VCaP (cell line): ENCODE results near the gene ZBTB26.

Experiments used
- H3K27ac ChIP-seq: fragments of 450-650 bp; 2 replicates; pipeline ENCODE4 v1.5.1; 2017
- TF ChIP-seq, protein P1 (sequence below): fragments of 450-650 bp; conservative IDR thresholded peaks from 2 replicates; pipeline ENCODE4 v1.5.1; 2017; ENCODE audit warnings: mild to moderate bottlenecking, moderate library complexity

ZBTB26 gene, protein sequence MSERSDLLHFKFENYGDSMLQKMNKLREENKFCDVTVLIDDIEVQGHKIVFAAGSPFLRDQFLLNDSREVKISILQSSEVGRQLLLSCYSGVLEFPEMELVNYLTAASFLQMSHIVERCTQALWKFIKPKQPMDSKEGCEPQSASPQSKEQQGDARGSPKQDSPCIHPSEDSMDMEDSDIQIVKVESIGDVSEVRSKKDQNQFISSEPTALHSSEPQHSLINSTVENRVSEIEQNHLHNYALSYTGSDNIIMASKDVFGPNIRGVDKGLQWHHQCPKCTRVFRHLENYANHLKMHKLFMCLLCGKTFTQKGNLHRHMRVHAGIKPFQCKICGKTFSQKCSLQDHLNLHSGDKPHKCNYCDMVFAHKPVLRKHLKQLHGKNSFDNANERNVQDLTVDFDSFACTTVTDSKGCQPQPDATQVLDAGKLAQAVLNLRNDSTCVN

DNA sequence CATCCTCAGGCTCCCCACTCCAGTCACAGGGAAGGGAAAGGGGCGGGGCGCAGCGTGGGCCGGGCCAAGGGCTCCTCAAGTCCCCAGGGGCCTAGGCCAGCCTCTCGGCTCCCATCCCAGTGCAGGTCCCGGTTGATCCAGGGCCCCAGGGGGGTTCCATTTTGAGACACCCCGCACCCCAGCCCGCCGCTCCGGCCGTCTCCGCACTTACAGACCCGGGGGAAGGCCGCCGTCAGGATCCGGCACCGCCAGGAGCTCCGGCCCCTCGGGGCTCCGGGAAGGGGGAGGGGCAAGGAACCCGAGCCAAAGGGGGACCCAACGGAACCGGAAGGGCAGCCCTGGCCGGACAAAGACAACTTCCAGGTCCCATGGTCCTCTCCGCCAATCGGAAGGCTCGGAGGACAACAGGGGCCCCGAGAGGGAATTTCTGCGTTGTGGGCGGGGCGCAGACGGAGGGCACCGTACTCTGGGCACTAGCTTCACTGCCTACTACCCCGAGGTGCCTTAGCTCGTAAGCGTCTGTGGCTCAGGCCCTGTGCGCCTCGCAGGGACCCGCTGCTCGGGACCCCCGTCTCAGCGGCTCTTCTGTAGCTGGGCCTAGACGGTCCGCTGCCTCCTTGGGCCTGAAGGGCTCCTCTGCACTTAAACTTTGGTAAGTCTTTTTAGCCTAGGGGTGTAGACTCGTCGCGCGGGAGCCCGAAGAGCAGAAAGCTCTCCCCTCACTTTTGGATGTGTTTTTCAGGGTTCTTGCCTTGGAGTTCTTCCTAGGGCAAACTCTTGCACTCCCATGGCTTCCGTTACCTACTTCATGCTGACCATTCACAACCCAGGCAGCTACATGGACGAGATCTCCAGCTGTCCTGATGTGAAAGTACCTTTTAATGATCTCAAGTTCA is at the start of gene ZBTB26:
Gene ZBTB26, minus strand, starts transcription at position 287 of the 896 bp plus-strand sequence. CDS start 11,578 bp downstream, outside the sequence.
- H3K27ac ChIP-seq: peak within 1 kb of the TSS; percentile 92
- TF ChIP-seq, protein P1, sequence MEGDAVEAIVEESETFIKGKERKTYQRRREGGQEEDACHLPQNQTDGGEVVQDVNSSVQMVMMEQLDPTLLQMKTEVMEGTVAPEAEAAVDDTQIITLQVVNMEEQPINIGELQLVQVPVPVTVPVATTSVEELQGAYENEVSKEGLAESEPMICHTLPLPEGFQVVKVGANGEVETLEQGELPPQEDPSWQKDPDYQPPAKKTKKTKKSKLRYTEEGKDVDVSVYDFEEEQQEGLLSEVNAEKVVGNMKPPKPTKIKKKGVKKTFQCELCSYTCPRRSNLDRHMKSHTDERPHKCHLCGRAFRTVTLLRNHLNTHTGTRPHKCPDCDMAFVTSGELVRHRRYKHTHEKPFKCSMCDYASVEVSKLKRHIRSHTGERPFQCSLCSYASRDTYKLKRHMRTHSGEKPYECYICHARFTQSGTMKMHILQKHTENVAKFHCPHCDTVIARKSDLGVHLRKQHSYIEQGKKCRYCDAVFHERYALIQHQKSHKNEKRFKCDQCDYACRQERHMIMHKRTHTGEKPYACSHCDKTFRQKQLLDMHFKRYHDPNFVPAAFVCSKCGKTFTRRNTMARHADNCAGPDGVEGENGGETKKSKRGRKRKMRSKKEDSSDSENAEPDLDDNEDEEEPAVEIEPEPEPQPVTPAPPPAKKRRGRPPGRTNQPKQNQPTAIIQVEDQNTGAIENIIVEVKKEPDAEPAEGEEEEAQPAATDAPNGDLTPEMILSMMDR: no peak

DNA sequence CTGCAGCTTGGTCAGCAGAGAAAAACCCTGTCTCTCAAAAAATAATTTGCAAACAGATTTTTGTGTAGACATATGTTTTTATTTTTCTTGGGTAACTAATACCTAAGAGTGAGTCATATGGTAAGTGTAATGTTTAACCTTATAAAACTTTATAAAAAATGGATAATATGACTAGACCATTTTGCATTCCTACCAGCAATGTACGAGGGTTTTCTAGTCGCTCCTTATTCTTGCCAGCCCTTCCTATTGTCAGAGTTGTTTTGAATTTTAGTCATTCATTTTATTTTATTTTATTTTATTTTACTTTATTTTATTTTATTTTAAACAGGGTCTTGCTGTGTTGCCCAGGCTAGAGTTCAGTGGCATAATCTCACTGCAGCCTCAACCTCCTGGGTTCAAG is 47.3 kb upstream of the ZBTB26 start:
- no peak overlapping the region for H3K27ac ChIP-seq
- TF ChIP-seq, protein P1: no peak

DNA sequence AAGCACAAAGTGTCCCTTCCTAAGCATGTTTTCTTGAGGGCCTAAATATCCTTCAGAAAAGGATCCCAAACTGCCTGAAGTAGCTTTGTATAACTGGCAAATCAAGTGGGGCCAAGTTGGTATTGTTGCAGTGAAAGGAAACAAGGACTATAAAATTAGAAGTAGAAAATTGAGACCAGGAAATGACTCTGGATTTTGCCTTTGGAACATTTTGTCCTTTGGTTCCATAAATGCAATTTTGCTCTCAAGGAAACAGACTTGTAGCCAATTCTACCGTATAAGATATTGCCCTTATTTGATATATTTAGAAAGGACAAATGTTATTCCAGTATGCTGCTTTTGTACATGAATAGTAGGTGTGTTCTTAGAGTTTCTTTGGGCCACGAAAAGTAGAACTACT is 43.9 kb upstream of the ZBTB26 start:
- TF ChIP-seq, protein P1: no peak
- no peak overlapping the region; the same call in 1 of the 2 replicates for H3K27ac ChIP-seq

DNA sequence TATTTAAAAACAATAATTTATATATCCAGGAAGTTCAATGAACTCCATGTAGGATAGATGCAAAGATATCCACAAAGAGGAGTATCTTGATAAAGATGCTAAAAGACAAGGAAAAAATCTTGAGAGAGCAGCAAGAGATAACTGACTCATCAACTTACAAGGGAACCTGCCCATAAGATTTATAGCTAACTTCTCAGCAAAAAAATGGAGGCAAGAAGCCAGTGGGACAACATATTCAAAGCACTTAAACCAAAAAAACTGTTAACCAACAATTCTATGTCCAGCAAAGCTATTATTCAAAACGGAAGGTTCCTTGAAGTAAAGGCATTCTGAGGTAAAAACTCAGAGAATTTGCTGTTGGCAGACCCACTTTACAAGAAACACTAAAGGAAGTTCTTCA is 29.8 kb upstream of the ZBTB26 start:
- TF ChIP-seq, protein P1: no peak
- no peak overlapping the region for H3K27ac ChIP-seq

DNA sequence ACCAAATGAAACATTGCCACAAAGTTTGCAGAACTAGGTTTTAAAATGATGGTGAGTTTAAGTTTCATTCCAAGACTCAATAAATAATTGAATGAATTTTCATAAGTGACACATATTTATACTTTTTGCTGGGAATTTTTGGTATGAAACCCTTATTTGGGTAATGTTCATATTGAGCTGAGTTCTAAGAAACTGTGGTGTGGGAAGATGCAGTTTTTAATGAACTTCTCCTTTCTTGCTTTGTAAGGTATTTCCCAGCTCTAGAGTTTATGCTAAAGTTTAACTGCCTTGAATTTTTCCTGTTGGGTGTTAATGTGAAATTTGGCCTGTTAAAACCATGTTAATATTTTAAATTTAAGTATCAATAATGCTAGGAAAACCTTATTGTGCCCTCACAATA is 24.6 kb upstream of the ZBTB26 start:
- TF ChIP-seq, protein P1: no peak
- H3K27ac ChIP-seq: no peak overlapping the region

DNA sequence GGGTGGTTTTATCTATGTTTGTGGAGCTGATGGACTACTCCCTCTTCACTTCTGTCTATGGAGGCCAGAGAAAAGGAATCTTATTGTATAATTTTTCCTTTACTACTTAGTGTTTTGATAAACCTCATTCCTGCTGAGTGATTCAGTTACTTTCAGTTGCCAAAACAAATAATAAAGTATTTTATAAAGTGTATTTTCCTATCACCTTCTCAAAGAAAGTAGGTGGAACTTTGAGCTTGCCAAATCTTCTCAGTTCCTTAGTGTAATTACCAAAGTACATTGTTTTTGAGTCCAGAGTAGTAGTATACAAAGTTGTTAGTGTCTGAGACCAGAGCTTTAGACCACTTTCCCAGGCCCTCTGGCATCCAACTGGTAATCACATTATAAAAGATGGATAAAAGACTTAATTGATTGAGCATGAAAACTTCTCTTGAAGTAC is 23.0 kb upstream of the ZBTB26 start:
- H3K27ac ChIP-seq: peak overlapping the region; percentile 6
- TF ChIP-seq, protein P1: no peak

DNA sequence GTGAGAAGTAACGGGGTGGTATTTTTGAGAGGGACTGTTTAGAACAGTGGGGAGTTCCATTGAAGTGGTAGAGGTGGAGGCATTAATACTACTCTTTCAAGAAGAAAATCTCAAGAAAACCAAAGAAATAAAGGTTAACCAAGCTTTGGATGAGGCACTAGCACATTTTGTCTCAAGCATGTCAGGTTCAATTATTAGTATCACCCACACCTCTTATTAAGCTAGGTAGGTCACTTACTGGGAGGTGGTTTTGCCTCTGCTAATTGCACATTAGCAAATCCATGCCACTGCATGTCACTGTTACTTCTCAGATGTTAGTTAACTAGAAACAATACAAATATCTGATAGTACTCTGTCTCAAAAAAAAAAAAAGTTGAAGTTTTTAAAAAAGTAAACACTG is 19.7 kb upstream of the ZBTB26 start:
- TF ChIP-seq, protein P1: no peak
- no peak overlapping the region for H3K27ac ChIP-seq
